Muscle of arm (tissue), 12 donors: ENCODE measurements around the gene NBEAL2. TPM values are rescaled to one million over a fixed set of nuclear protein-coding genes. Genes with fewer than 3 reads are reported as not detected.

Experiments
- DNase-seq: peaks from one replicate; pipeline ENCODE4 v3.0.0-alpha.2; 2013
- polyA plus RNA-seq, 12 donors: library from polyadenylated mRNA; unstranded; fragments of 120-200 nt; gene quantifications; one replicate each; pipeline ENCODE4 v1.2.1, GENCODE V29; 2013; ENCODE audit not compliant: insufficient read length in 12 of 12

NBEAL2 gene
- polyA plus RNA-seq, 12 donors = 8.7 to 57.5 (median 12.1) TPM; not detected in 1

DNA sequence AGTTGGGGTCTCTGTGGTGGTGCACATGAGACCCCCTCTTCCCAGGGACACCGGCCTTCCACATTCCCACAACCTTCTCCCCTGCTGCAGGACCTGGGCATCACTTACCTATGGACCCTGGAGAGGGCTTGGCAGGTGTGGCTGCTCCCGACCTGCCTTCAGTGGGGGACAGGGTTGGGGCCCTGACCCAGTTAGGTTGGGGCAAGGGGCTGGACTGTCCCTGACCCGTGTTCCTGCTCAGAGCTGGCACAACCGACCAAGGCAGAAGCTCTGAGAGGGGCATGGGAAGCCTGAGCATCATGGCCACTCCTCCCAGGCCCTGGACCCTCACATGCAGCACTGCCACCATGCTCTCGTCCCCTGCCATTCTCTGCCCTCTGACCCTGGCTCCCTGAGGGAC is 6.1 kb downstream of the NBEAL2 start:
- no peak for DNase-seq

DNA sequence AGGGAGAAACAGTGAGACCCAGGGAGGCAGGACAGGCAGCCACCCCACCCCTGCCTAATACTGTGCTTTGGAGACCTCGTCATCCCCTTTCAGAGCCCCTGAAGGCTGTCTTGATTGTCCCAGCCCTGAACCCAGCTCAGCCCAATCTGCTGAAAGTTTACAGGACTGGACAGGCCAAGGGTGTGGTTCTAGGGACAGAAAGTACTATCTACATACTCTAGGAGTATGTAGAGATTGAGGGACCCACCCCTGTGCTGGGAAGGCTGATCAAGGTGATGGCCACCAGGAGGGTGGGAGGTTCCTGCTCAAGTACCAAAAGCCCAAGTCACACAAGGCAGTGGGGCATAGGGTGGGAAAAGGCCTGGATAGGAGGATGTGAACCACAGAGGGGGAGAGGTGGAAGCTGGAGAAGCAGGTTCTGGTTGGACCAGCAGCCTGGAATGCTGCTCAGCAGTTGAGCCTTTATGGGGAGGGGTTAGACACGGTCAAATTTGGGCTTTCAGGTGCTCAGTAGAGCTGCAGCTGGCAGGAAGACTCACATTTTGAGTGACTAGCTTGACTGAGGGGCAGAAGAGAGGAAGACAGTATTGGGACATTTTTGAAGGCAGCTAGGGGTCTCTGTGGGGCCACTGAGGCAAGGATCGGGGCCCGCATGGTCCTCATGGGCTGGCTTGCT is 6.7 kb downstream of the NBEAL2 start:
- no peak for DNase-seq

DNA sequence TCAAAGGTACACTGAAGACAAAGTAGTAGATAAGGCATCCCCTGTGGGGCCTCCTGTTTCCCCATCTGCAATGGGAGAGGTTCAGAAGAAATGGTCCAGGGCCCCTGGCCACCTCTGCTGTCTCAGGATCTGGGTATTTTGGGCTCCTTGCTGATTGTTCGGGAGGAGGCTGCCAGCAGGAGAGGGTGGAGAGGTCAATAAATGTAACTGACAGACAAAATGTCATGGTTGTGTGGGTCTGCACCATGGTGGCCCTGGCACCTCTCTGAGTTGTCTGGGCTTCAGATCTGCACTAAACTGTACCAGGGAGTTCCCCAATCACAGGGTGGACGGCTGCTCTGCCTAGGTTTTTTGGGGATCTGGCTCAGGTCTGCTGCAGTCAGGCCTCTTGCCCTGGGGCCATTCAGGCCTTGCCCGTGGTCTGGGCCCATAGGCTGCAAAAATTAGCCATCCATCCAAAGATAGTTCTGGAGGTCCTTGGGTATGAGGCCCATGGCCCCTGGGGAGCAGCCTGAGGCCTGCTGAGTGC is 7.4 kb downstream of the NBEAL2 start:
- no peak for DNase-seq

DNA sequence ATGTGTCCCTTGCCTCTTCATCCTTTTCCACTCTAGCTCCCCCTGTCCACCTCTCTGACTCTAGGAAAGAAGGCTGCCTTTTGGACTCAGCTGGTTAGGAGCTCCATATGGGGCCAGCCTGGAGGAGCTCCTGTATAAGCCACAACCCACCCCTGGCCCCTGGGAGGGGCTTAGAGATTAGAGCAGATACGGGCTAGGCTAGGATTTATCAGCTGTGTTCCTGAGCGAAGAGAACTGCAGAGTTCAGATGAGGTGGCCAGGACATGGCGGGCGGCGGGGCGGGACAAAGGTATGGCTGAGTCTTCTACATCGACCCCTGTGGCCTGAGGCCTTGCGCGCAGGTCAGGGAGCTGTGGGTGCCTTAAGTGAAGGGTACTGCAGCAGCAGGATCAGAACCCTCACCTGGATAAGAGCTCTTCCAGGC is 7.9 kb downstream of the NBEAL2 start:
- DNase-seq = no peak

DNA sequence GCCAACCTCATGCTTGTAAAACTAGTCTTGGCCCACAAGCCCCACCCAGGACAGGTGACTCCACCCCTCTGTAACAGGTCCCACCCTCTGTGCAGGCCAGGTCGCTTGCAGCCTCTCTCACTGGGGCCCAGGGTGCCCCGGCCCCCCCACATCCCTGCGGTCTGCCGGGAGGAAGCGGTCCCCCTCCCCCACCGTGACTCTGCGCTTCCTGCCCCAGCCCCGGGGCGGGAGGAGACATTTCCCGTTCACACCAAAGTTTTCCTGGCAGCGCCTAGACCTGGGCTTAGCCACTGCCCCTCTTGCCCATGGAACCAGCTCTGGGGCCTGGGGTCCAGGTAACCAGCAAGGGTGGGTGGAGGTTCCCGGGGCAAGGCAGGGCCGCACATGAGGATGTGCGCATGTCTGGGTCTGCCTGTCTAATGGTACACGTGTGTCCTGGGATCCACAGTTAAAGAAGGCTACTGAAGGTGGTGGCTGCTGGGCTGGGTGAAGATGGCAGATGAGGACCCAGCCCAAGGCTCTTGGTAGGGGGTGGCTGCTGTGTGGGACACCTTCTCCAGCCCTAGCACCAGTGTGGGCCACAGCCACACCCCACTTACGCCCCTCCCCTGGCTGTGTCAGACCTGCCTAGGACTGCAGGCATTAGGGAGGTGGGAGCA is 8.4 kb downstream of the NBEAL2 start:
- DNase-seq = no peak

DNA sequence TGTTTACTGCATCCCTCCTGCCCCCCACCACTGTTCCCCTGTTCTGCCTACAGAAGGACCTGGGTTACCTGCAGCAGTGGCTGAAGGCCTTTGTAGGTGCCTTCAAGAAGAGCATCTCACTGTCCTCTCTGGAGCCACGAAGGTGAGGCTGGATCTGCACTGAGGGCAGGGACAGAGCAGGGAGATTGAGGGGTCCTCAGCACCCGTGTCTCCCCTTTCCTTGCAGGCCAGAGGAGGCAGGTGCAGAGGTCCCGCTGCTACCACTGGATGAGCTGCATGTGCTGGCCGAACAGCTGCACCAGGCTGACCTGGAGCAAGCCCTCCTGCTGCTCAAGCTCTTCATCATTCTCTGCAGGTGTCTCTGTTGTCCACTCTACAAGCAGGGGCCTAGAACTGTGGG is 9.2 kb downstream of the NBEAL2 start:
- no peak for DNase-seq

DNA sequence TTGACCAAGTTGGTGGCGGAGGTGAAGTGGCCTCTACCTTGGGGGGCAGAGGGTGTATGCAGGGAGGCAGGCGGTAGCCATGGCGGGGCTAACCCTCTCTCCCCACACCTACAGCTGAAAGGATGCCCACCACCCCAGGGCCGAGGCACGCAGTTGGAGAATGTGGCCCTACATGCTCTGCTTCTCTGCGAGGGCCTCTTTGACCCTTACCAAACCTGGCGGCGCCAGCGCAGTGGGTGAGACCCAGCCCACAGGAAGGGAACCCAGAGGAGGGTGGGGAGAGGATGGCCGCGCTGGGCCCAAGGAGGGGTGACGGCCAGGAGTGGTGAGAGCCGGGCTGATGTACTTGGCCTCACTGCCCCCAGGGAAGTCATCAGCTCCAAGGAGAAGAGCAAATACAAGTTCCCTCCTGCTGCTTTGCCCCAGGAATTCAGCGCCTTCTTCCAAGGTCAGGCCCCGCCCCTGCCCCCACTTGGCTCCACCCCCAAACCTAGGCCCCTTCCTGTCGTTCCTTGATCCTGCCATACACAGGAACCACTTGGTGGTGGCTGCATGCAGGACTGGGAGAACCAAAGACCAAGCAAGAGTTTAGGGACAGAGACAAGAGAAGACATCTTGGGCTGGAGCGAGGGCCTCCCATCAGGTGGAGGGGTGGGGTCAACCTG is 9.8 kb downstream of the NBEAL2 start:
- DNase-seq = no peak

DNA sequence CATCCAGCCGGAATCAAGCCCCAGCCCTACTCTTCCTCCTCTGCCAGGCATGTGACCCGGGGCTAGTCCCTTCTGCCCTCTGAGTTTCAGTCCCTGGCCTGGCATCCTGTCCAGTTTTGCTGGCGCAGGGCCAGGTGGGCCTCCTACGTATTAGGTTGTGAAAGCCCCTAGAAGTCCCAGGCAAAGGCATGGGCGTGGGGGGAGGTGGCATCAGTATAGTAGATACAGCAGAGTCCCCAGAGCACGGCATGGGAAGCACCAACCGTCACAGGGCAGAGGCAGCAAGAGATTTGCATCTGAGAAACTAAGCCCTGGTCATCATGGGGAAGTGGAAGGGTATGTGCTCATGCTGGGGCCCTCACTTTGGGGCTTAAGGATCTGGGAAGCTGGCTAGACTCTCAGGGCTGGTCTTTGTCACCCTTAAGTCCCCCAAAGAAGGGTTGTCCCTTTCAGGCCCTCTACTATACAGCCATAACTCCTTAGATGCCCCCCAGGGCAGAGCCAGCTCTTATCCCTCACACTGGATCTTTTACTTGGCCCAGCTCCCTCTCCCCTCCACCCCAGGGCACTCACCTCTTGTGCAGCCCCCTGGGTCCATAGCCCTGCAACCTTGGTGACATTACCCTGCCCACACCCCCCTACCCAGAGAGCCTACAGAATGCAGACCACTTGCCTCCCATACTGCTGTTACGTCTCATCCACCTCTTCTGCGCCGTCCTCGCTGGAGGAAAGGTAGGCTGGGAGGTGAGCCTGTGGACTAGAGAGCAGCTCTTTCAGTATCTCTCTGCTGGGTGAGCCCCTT is 11.3 kb downstream of the NBEAL2 start:
- DNase-seq = no peak

DNA sequence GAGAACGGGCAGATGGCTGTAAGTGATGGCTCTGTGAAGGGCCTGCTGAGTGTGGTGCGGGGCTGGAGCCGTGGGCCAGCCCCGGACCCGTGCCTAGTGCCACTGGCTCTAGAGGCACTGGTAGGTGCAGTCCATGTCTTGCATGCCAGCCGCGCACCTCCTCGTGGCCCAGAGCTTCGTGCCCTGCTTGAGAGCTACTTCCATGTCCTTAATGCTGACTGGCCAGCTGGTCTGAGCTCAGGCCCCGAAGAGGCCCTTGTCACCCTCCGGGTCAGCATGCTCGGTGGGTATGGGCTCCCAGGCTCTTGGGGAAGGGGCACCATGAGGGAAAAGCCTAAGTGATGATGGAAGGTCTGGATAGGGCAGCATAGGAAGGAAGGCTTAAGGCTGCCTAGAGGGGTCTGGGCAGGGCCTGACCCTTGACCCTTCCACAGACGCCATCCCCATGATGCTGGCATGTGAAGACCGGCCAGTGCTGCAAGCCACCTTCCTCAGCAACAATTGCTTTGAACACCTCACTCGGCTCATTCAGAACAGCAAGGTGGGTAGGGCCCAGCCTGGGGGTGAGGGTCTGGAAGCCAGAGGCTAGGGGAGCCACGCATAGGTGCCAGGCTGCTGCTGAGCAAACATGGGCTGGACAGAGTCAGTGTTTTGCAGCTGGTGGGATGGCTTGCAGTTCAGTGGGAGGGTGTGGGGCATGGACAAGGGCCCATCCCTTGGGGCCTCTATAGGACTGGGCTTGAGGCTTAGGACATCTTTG is 12.1 kb downstream of the NBEAL2 start:
- DNase-seq = no peak

DNA sequence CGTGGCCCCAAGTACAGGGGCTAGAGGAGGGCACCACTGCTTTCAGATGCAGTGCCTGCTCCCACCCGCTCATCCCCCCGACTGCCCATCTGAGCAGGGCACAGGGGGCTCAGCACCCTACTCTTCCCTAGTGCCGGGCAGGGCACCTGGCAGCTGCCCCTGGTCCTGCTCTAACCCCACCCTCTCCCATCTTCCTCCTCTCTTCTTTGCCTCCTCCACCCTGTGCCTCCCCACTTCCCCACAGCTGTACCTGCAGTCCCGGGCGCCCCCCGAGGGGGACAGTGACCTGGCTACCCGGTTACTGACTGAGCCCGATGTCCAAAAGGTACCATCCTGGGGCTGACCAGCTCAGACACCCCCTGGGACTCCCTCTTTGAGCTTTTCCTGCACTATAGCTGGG is 12.8 kb downstream of the NBEAL2 start:
- no peak for DNase-seq

DNA sequence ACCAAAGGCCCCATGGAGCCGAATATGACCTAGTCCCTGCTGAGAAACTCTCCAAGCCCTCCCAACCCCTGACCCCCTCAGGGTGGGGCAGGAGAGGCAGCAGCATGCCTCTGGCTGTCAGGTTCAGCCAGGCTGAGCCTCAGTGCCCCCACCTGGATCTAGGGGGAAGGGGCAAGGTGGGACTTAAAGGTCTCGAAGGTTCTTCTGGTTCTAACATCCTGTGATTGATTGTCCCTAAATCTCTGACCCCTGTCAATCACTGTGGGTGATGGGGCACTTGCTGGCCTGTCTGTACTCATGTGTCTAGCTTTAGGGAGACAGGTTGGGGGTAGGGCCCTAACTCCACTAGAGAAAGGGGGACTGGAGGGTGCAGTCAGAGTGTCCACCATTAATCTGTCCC is 13.8 kb downstream of the NBEAL2 start:
- no peak for DNase-seq

DNA sequence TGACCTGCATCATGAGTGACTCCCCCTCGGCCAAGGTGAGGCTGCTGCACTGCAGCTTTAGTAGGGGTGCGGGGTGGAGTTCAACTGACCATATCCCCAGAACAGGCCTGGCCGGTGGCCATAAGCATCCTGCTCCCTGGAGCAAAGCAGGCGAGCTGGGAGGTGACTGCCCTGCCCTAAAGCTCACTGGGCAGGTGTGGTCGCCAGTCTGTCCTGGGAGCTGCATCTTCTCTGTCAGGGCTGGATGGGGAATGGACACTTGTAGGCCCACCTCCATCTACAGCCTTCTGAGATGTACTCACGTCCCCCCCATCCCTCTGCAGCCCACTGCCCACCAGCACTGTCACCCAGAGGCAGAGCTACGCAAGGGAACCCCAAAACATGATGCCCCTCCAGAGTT is 14.5 kb downstream of the NBEAL2 start:
- DNase-seq = no peak

DNA sequence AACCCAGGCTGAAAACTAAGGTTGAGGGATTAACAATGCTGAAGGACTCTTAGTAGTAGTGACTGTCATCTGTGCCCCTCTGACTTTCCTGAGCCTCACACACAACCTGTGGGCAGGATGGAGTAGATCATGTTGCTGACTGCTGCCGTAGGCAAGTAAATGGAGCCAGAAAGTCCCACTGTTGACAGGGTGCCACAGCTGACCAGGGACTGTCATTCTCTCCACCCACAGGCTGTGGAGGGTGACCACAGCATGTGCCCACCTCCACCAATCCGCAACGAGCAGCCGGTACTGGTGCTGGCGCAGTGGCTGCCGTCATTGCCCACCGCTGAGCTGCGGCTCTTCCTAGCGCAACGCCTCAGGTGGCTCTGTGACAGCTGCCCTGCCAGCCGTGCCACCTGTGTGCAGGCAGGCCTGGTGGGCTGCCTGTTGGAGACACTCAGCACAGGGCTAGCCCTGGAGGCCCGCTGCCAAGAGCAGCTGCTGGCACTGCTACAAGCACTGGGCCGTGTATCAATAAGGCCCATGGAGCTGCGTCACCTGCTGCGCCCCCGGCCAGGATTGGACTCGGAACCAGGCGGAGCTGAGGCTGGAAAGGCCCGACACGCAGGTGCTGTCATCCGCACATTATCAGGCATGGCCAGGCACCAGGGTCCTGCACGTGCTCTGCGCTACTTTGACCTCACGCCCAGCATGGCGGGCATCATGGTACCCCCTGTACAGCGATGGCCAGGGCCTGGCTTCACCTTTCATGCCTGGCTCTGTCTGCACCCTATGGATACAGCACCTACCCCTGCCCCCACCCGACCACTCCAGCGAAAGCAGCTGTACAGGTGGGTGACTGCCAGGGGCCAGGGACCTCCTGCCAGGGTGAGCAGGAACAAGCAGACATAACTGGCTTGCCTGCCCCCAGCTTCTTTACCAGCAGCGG is 15.6 kb downstream of the NBEAL2 start:
- DNase-seq = no peak

DNA sequence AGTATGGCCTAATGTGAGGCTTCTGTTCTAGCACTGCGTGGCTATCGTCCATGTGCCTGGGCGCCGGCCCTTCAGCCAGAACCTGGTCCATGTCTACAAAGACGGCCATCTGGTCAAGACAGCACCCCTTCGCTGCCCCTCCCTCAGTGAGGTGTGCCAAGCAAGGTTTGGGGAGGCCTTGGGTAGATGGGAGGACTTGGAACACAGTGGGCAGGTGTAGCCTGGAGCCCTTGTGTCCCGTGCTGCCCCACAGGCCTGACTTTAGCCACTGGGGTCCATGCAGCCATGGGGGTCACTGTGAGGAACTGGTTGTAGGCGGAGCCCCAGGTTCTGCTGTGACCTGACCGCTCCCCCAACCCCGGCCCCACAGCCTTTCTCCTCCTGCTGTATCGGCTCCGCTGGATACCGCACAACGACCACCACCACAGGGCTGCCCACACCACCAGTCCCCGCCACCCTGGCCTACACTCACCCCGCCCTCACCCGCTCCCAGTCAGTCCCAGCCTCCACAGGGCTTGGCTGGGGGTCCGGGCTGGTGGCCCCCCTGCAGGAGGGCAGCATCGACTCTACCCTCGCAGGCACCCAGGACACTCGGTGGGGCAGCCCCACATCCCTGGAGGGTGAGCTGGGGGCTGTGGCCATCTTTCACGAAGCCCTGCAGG is 16.6 kb downstream of the NBEAL2 start:
- no peak for DNase-seq

DNA sequence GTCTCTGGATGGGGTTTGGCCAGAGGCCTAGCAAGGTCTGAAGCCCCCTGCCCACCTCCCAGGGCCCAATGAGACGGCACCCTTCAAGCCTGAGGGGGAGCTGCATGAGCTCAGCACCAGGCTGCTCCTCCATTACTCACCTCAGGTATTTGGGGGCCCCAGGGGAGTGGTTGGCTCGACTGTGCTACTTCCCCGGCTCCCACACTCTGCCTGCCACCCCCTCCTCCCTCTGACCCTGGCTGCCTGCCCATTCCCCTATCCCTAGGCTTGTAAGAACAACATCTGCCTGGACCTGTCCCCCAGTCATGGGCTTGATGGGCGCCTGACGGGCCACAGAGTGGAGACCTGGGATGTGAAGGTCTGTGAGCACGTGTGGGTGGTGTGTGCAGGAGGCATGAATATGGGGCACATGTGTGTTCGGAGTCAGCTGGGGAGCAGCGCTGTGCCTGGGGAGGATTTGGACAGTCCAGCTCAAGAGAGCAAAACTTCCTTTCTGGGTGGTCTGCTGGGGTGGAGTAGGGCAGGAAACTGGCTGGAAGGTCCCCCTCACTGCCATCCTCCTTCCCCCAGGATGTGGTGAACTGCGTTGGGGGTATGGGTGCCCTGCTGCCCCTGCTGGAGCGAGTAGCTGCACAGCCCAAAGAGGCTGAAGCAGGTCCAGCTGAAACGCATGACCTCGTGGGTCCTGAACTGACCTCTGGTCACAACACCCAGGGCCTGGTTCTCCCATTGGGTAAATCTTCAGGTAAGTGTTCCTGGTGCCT is 17.4 kb downstream of the NBEAL2 start:
- DNase-seq = no peak

DNA sequence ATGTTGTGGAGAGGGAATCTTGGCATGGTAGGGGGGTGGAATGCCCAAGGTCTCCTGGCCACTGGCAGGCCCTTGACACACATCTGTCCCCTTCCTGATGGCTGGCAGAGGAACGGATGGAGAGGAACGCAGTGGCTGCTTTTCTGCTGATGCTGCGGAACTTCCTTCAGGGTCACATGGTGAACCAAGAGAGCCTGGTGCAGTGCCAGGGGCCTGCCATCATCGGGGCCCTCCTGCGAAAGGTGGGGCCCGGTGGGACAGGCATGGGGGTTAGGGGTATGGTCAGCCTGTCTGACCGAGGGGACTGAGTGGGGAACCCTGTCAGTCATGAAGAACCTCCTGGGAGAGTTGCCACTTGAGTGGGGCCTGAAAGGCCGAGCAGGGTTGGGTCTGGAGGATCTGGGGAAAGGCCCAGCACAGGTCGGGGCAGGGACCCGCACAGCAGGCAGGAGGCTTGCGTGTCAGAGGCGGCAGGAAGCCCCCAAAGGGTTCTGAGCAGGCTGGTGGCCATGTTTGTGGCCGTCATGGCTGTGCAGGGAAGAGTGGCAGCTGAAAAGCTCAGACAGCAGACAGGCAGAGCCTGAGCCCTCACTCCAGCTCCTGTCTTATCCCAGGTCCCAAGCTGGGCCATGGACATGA is 18.1 kb downstream of the NBEAL2 start:
- DNase-seq = no peak

DNA sequence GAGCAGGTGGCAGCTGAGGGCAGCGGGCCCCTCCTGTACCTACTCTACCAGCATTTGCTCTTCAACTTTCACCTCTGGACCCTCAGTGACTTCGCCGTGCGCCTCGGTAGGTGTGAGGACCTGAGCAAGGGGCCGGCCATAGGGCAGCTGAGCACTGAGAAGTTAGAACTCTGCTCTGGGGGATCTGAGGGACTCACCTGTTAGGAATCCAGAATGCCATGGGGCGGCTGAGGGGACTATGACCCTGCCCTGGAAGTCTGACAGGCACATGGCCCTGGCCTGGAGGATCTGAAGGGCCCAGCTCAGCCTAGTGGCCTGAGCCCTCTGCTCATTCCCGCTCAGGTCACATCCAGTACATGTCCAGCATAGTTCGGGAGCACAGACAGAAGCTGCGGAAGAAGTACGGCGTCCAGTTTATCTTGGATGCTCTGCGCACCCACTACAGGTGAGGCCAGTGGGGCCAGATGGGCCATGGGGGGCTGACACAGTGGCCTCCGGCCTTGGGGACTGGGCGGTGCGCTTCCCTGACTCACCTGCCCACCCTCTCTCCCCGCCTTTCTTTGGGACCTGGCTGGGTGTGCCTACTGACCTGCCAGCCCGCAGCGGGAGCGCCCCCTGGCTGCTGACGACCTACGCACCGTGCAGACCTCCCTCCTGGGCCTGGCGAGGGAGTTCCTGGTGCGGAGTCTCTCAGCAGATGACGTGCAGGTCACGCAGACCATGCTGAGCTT is 18.8 kb downstream of the NBEAL2 start:
- DNase-seq = no peak
